Measurements from ENCODE around the gene EPS15. TPM values are rescaled to one million over a fixed set of nuclear protein-coding genes. Genes with fewer than 3 reads are reported as not detected.

The EPS15 gene
- total and polyA plus RNA-seq, 2 of the 8 experiments (the other 6 are each of a cell fraction or from before 2014, with no cell fraction given), result 15.9 to 57.2 TPM

- TF ChIP-seq CHD7 (IDR thresholded peaks at IDR 0.05; ENCODE audit: insufficient replicate concordance, low read length), result no peak
- no peak for TF ChIP-seq HDAC2 (IDR thresholded peaks at IDR 0.05; ENCODE audit: borderline replicate concordance in 1 of 2, low read depth in 2 of 2, low read length in 2 of 2)
- no peak for TF ChIP-seq BRCA1 (IDR thresholded peaks at IDR 0.05; ENCODE audit: low read depth, low read length)
- TF ChIP-seq RNF2 (IDR thresholded peaks at IDR 0.05; ENCODE audit: borderline replicate concordance, low read depth, low read length, missing control alignments, poor library complexity, severe bottlenecking), result no peak
- TF ChIP-seq TAF1 (IDR thresholded peaks at IDR 0.05; ENCODE audit: low read depth, low read length), result no peak
- TF ChIP-seq EGR1 (IDR thresholded peaks at IDR 0.05; ENCODE audit: borderline replicate concordance, low read depth, low read length), result no peak
- TF ChIP-seq CTCF (IDR thresholded peaks at IDR 0.05; ENCODE audit: control extremely low read depth in 1 of 3, insufficient read depth in 1 of 3, low read depth in 1 of 3, low read length in 3 of 3), result no peak
These were observed 12.5 kb downstream of the EPS15 start (continued) for GRCh38 chr1:51506537-51506936.

All from H1 (cell line).